Measurements from ENCODE around the gene GABRG3. TPM values are rescaled to one million over a fixed set of nuclear protein-coding genes. Genes with fewer than 3 reads are reported as not detected.
"Not testable (repeated sequence)": the region's sequence is repeated elsewhere in the genome, so short reads cannot be mapped to it uniquely, and the experiment has no call there.

The GABRG3 gene
- total RNA-seq, 4 donors from 2014 or later: 0.97 to 3.9 (median 3.6) TPM; not detected in 1

DNA sequence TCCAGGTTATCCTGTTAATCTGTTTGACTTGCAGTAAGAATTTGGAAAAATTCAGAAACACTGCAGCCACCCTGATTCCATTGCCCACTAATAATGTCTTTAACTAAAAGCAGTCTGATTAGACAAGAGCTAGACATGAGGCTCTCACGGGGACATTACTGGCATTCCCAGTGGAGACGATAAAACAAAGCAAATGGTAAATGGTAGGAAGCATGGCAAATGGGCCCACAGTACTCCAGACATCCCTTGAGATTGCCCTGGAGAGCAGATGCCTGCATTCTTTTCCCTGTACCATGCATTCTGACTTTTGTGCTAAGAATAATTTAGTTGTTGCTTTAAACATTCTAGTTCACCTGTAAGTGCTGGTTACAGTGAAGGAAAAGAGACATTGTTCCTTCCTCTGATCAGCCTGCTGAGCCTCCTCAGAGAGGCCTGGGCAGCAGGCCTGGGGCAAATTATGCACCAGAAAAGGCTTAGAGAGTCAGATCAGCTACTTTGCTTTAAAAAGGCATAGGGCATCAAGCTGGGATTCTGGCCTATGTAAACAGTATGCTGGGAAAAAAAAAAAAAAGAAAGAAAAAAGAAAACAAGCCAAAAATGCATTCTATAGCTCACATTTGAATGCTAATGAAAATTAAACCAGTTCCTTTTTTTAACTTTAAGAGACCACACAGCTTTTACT lies 204.6 kb downstream of the GABRG3 start:
- no peaks in the 10 kb centered on the region for H3K4me1 ChIP-seq
- 85% methylated on average over 2 of the region's 2 CpGs for WGBS
- TF ChIP-seq EP300 (IDR thresholded peaks at IDR 0.05): no peak
- no peak overlapping the region for H3K4me3 ChIP-seq
- no peaks in the 10 kb centered on the region for H3K27me3 ChIP-seq
- H3K27ac ChIP-seq: no peak overlapping the region
- H3K36me3 ChIP-seq: no peaks in the 10 kb centered on the region
- no peak for DNase-seq (ENCODE audit: low spot score in 2 of 2)
- H3K9me3 ChIP-seq: peaks cover 17% of the 10 kb centered on the region

- DNase-seq (ENCODE audit: low spot score in 2 of 2): no peak
- H3K4me1 ChIP-seq: no peaks in the 10 kb centered on the region
- H3K36me3 ChIP-seq: no peaks in the 10 kb centered on the region
- H3K27ac ChIP-seq: no peak overlapping the region
- WGBS: 92% methylated on average over 4 of the region's 4 CpGs
- H3K27me3 ChIP-seq: no peaks in the 10 kb centered on the region
- no peak overlapping the region for H3K4me3 ChIP-seq
- H3K9me3 ChIP-seq: peaks cover 17% of the 10 kb centered on the region
- TF ChIP-seq POLR2A (IDR thresholded peaks at IDR 0.05) (no peak), POLR2AphosphoS5 (IDR thresholded peaks at IDR 0.05) (no peak), EP300 (IDR thresholded peaks at IDR 0.05) (no peak)
- TF ChIP-seq, protein P1, sequence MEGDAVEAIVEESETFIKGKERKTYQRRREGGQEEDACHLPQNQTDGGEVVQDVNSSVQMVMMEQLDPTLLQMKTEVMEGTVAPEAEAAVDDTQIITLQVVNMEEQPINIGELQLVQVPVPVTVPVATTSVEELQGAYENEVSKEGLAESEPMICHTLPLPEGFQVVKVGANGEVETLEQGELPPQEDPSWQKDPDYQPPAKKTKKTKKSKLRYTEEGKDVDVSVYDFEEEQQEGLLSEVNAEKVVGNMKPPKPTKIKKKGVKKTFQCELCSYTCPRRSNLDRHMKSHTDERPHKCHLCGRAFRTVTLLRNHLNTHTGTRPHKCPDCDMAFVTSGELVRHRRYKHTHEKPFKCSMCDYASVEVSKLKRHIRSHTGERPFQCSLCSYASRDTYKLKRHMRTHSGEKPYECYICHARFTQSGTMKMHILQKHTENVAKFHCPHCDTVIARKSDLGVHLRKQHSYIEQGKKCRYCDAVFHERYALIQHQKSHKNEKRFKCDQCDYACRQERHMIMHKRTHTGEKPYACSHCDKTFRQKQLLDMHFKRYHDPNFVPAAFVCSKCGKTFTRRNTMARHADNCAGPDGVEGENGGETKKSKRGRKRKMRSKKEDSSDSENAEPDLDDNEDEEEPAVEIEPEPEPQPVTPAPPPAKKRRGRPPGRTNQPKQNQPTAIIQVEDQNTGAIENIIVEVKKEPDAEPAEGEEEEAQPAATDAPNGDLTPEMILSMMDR (IDR thresholded peaks at IDR 0.05): no peak
Measured at GRCh38 chr15:27176785-27177406, 205.9 kb downstream of the GABRG3 start.

DNA sequence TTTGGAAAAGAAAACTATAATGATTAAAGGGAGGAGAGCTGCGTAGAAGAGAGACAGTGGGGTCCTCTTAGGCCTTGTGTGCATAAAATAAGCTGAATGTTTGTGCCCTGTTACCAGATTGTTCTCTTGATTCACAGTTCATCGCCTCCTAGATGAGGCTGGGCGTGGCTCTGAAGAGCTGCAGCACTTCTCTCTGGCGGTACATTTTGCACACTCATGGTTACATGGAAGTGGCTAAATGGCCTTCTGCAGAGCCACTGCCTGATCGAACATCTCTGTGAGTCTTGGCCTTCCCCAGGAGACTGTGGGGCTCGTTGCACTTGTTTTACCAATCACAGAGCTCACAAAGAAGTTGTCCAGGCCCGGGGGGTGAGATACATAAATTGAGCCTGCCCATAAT lies 208.8 kb downstream of the GABRG3 start:
- Histone ChIP-seq H3K27me3 (no peaks in the 10 kb centered on the region), H3K27ac (no peak overlapping the region), H3K9me3 (peaks cover 17% of the 10 kb centered on the region), H3K4me3 (no peak overlapping the region), H3K36me3 (no peaks in the 10 kb centered on the region), H3K4me1 (no peaks in the 10 kb centered on the region)
- 73% methylated on average over 7 of the region's 7 CpGs for WGBS
- no peak for DNase-seq (ENCODE audit: low spot score in 2 of 2)
- TF ChIP-seq EP300 (IDR thresholded peaks at IDR 0.05) (no peak), POLR2AphosphoS5 (IDR thresholded peaks at IDR 0.05) (no peak), POLR2A (IDR thresholded peaks at IDR 0.05) (no peak)
- TF ChIP-seq, protein P1 (IDR thresholded peaks at IDR 0.05): no peak

GRCh38 chr15:27182561-27183110 lies 211.7 kb downstream of the GABRG3 start:
- Histone ChIP-seq H3K36me3 (no peaks in the 10 kb centered on the region), H3K4me3 (no peak overlapping the region), H3K27me3 (no peaks in the 10 kb centered on the region), H3K27ac (no peak overlapping the region), H3K9me3 (no peaks in the 10 kb centered on the region), H3K4me1 (no peaks in the 10 kb centered on the region)
- TF ChIP-seq EP300 (IDR thresholded peaks at IDR 0.05): no peak
- TF ChIP-seq POLR2AphosphoS5 (IDR thresholded peaks at IDR 0.05): no peak
- TF ChIP-seq POLR2A (IDR thresholded peaks at IDR 0.05): no peak
- TF ChIP-seq, protein P1 (IDR thresholded peaks at IDR 0.05): no peak
- WGBS: 90% methylated on average over 13 of the region's 13 CpGs
- no peak for DNase-seq (ENCODE audit: low spot score in 2 of 2)

DNA sequence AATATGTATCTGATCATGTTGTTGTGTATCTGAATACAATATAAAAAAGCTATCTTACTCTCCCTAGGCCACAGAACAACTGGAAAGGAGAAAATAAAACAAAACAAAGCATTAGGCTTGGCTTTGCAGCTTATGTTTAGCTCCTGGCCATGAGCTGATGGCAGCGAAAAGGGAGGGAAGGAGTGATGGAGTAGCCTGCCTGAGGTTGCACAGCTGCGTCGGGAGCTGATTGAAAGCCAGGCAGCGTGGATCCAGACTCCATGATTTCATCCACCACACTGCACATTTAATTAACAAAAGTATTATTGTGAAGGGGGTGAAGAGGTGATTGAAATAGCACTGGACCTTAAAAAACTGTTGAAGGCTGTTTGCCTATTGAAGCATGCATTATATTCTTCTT lies 212.2 kb downstream of the GABRG3 start:
- no peak for DNase-seq (ENCODE audit: low spot score in 2 of 2)
- Histone ChIP-seq H3K9me3 (no peaks in the 10 kb centered on the region), H3K27me3 (no peaks in the 10 kb centered on the region), H3K27ac (no peak overlapping the region), H3K4me1 (no peaks in the 10 kb centered on the region), H3K36me3 (no peaks in the 10 kb centered on the region), H3K4me3 (no peak overlapping the region)
- TF ChIP-seq EP300 (IDR thresholded peaks at IDR 0.05): no peak
- no peak for TF ChIP-seq POLR2A (IDR thresholded peaks at IDR 0.05)
- TF ChIP-seq POLR2AphosphoS5 (IDR thresholded peaks at IDR 0.05): no peak
- TF ChIP-seq, protein P1 (IDR thresholded peaks at IDR 0.05): no peak
- WGBS: 44% methylated on average over 4 of the region's 4 CpGs

- H3K4me3 ChIP-seq; H3K4me1 ChIP-seq; H3K36me3 ChIP-seq; H3K27me3 ChIP-seq; H3K9me3 ChIP-seq; H3K27ac ChIP-seq; DNase-seq (ENCODE audit: low spot score in 2 of 2): not testable (repeated sequence)
- WGBS: 91% methylated on average over 4 of the region's 4 CpGs
Measured at GRCh38 chr15:27191515-27191914, 220.5 kb downstream of the GABRG3 start.
